ENCODE data around the gene VPS41. TPM values are rescaled to one million over a fixed set of nuclear protein-coding genes. Genes with fewer than 3 reads are reported as not detected.
"Not testable (repeated sequence)": the region's sequence is repeated elsewhere in the genome, so short reads cannot be mapped to it uniquely, and the experiment has no call there.

Gene VPS41
- total RNA-seq, 2 donors from 2014 or later = 71.7 to 84.6 TPM

- Mint-ChIP-seq H3K9me3 (peaks cover 6 to 9% of the 10 kb centered on the region in 2 donors), H3K36me3 (peaks cover 0 to 29% of the 10 kb centered on the region in 2 donors), H3K27ac (no peak overlapping the region)
- ATAC-seq (no peak), DNase-seq (ENCODE audit: low spot score in 2 of 2) (no peak)
Measured at GRCh38 chr7:38880454-38880853, 28.5 kb downstream of the VPS41 start.

DNA sequence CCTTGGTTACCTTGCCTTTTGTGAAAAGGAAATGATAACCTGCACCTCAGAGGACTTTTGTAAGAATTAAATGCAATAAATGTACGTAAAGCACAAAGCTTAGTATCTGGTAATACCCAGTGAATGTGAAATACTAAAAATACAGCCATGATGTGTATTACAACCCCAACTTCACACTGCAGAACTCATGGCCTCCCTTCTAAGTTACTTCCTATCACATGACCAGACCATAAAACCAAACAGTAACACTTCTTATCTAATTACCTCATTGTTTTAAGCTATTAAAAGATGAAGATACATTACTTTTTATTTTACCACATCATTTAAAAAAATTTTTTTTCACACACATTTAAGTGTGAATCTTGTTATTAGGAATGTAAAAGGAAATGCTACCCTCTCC, 29.0 kb downstream of the VPS41 start:
- H3K9me3 Mint-ChIP-seq = peaks cover 6 to 8% of the 10 kb centered on the region in 2 donors
- peaks cover 0 to 25% of the 10 kb centered on the region in 2 donors for H3K36me3 Mint-ChIP-seq
- no peak for DNase-seq (ENCODE audit: low spot score in 2 of 2)
- no peak overlapping the region for H3K27ac Mint-ChIP-seq
- ATAC-seq = no peak

- Mint-ChIP-seq H3K27ac (no peak overlapping the region), H3K9me3 (peaks cover 6 to 8% of the 10 kb centered on the region in 2 donors), H3K36me3 (peaks cover 0 to 25% of the 10 kb centered on the region in 2 donors)
- DNase-seq (ENCODE audit: low spot score in 2 of 2) (no peak), ATAC-seq (no peak)
Measured at GRCh38 chr7:38878694-38879457, 30.1 kb downstream of the VPS41 start.

- Mint-ChIP-seq H3K27ac (no peak overlapping the region), H3K36me3 (peaks cover 6 to 12% of the 10 kb centered on the region in 2 donors), H3K9me3 (no peaks in the 10 kb centered on the region)
- no peak for DNase-seq (ENCODE audit: low spot score in 2 of 2)
- ATAC-seq = no peak
Measured at GRCh38 chr7:38873433-38873832, 35.6 kb downstream of the VPS41 start.

- Mint-ChIP-seq H3K9me3 (no peaks in the 10 kb centered on the region), H3K27ac (no peak overlapping the region), H3K36me3 (peaks cover 5 to 12% of the 10 kb centered on the region in 2 donors)
- DNase-seq (ENCODE audit: low spot score in 2 of 2) (no peak), ATAC-seq (no peak)
Measured at GRCh38 chr7:38872202-38872601, 36.8 kb downstream of the VPS41 start.

DNA sequence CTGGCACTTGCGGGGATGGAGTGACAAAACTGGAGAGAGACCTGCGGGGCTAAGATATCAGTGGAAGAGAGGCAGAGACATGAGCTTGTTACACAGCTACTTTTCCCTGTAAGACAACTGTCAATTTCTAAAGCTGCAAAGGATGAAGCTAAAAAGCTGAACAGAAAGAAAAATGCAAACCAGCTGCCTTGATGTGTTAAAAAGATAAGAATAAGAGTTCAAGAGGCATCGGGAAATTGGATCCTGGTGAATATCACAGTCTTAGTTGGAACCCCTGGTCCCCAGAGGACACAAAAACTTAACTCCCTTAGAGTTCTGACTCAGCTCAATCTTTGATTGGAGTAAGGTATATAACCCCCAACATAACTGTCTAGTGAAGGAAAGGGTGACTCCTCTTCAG, 38.8 kb downstream of the VPS41 start:
- Mint-ChIP-seq H3K36me3 (peaks cover 5 to 12% of the 10 kb centered on the region in 2 donors), H3K9me3 (no peaks in the 10 kb centered on the region), H3K27ac (peak overlapping the region in 1 of 2 donors; percentile 67)
- DNase-seq (ENCODE audit: low spot score in 2 of 2) = no peak
- no peak for ATAC-seq

DNA sequence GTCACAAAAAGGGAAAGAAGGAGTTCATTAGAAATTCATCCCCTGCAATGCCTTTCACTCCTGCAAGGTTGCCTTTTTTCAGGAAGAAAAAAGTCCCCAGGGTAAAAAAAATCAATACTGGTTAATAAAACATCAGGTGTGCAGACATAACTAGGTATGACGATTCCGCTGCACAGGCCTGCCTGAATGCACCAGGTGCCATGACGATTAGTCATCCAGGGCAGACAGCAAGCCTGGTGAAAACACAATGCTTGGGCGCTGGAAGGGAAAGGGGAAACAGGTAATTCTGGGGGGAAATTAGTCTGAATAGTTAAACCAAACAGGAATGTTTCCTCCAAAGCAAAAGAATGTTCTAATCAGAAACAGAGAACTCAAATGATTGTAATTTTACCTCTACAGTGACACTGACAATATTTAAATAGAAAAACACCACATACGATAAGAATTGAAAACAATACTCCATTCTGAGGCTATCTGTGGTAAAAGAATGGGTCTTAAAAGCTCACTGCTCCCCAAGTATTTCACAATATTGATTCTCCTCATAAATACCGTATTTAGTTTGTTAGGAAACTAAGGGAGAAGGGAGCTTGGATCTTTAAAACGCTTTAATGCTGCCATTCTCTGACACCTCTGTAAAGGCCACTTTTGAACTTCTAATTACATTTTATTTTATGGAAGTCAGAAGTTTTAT, 45.2 kb downstream of the VPS41 start:
- ATAC-seq (no peak), DNase-seq (ENCODE audit: low spot score in 2 of 2) (no peak)
- Mint-ChIP-seq H3K9me3 (no peaks in the 10 kb centered on the region), H3K36me3 (peaks cover 13% of the 10 kb centered on the region in 2 donors), H3K27ac (no peak overlapping the region)

DNA sequence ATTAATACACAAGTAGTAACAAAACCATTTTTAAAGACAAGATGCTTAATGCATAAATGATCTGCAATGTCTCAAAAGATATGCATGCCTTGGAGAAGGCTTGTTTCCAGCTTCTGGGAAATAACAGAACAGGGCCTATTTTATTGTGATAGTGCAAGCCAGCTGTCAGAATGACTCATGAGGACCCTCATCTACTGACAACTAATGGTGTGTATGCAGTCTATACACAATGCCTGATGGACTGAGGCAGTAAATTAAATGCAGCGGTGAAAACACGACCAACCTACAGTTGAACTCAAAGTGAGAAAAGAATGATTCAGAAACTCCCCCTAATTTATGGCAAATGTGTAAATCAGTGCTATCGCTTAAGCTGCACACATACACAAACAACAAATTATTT, 46.3 kb downstream of the VPS41 start:
- ATAC-seq (no peak), DNase-seq (ENCODE audit: low spot score in 2 of 2) (no peak)
- Mint-ChIP-seq H3K36me3 (peaks cover 12 to 13% of the 10 kb centered on the region in 2 donors), H3K9me3 (no peaks in the 10 kb centered on the region), H3K27ac (no peak overlapping the region)

GRCh38 chr7:38858259-38858884, 50.6 kb downstream of the VPS41 start:
- Mint-ChIP-seq H3K36me3 (peaks cover 21% of the 10 kb centered on the region in 2 donors), H3K27ac (no peak overlapping the region), H3K9me3 (peaks cover 0 to 5% of the 10 kb centered on the region in 2 donors)
- DNase-seq (ENCODE audit: low spot score in 2 of 2) (no peak), ATAC-seq (no peak)

- no peak overlapping the region for H3K27ac Mint-ChIP-seq
- no peak for DNase-seq (ENCODE audit: low spot score in 2 of 2)
- peaks cover 10 to 11% of the 10 kb centered on the region in 2 donors for H3K36me3 Mint-ChIP-seq
- H3K9me3 Mint-ChIP-seq = peaks cover 0 to 5% of the 10 kb centered on the region in 2 donors
- no peak for ATAC-seq
Measured at GRCh38 chr7:38855867-38856266, 53.1 kb downstream of the VPS41 start.

DNA sequence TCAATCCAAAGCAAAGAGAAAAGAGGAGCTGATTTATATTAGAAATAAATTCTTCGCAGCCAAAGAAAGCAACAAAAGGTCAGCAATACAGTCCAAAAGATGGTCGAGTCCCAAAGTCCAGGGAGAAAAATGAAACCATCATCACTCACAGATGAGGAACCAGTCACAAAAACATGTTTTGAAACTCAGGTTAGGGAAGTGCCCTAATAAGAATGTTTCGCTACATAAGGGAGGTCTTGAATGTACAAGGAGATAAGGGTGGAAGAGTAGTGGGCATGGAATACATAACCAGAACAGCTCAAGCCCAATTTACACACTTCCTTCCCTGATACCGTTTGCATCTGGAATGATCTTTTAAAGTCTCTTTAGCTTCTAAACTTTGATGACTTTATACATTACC, 53.6 kb downstream of the VPS41 start:
- peaks cover 8% of the 10 kb centered on the region in 2 donors for H3K36me3 Mint-ChIP-seq
- no peak for DNase-seq (ENCODE audit: low spot score in 2 of 2)
- H3K9me3 Mint-ChIP-seq = peaks cover 0 to 5% of the 10 kb centered on the region in 2 donors
- H3K27ac Mint-ChIP-seq = peak overlapping the region in 1 of 2 donors; percentile 22
- no peak for ATAC-seq

DNA sequence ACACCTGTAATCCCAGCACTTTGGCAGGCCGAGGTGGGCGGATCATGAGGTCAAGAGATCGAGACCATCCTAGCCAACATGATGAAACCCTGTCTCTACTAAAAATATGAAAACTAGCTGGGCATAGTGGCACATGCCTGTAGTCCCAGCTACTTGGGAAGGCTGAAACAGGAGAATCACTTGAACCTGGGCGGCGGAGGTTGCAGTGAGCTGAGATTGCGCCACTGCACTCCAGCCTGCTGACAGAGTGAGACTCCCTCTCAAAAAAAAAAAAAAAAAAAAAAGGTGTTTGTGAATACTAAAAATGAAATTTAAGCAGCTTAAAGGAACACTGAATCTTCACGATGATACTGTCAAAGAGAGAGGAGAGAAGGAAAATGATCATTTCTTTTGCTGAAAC, 54.0 kb downstream of the VPS41 start:
- not testable (repeated sequence) for H3K9me3 Mint-ChIP-seq; ATAC-seq; DNase-seq (ENCODE audit: low spot score in 2 of 2); H3K36me3 Mint-ChIP-seq
- peak overlapping the region in 1 of 2 donors; percentile 22 for H3K27ac Mint-ChIP-seq

- ATAC-seq (no peak), DNase-seq (ENCODE audit: low spot score in 2 of 2) (no peak)
- peaks cover 8 to 15% of the 10 kb centered on the region in 2 donors for H3K36me3 Mint-ChIP-seq
- H3K9me3 Mint-ChIP-seq = peaks cover 0 to 5% of the 10 kb centered on the region in 2 donors
- H3K27ac Mint-ChIP-seq = no peak overlapping the region
Measured at GRCh38 chr7:38851321-38851720, 57.7 kb downstream of the VPS41 start.

DNA sequence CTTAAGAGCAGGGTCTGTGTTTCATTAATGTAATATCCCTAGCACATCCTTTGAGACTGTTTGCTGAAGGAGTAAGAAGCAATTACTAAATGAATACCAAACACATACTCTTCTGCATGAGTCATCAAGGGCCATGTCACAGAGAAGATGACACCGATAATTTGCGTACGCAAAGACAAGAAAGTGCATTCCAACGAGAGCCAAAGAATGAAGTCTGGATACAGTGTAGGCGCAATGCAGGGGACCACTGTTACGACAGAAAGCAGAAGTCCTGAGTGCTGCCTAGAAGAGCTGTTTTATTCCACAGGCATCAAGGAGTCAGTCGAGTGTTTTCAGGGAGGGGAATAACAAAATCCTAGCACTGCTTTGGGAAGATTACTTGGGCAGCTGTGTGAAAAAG, 62.7 kb downstream of the VPS41 start:
- H3K36me3 Mint-ChIP-seq = peaks cover 0 to 10% of the 10 kb centered on the region in 2 donors
- DNase-seq (ENCODE audit: low spot score in 2 of 2) (no peak), ATAC-seq (no peak)
- no peak overlapping the region for H3K27ac Mint-ChIP-seq
- H3K9me3 Mint-ChIP-seq = peaks cover 7% of the 10 kb centered on the region in 2 donors

- H3K9me3 Mint-ChIP-seq = peaks cover 7% of the 10 kb centered on the region in 2 donors
- H3K36me3 Mint-ChIP-seq = peaks cover 0 to 10% of the 10 kb centered on the region in 2 donors
- DNase-seq (ENCODE audit: low spot score in 2 of 2) (no peak), ATAC-seq (no peak)
- no peak overlapping the region for H3K27ac Mint-ChIP-seq
Measured at GRCh38 chr7:38844952-38845563, 63.9 kb downstream of the VPS41 start.

DNA sequence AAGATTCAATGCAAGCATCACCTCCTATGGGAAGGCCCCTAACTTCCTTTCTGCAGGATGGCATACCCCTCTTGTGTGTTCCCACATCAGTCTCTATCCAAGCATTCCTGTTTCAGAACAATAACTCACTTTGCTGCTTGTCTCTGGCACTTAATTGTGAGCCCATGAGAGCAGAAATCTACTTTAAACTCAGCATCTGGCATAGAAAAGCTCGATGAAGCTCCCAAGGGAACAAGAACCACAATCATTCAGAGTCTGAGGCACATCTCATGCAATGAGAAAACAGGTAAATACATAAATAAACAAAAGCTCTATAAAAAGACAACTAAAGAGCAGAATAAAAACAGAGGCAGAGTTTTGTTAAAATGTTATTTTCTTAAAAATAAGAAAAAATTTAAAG, 66.2 kb downstream of the VPS41 start:
- ATAC-seq = no peak
- Mint-ChIP-seq H3K27ac (no peak overlapping the region), H3K9me3 (peaks cover 7% of the 10 kb centered on the region in 2 donors), H3K36me3 (peaks cover 0 to 15% of the 10 kb centered on the region in 2 donors)
- no peak for DNase-seq (ENCODE audit: low spot score in 2 of 2)
